ENCODE data around the gene EED.
"Not testable (repeated sequence)": the region's sequence is repeated elsewhere in the genome, so short reads cannot be mapped to it uniquely, and the experiment has no call there.

EED gene

DNA sequence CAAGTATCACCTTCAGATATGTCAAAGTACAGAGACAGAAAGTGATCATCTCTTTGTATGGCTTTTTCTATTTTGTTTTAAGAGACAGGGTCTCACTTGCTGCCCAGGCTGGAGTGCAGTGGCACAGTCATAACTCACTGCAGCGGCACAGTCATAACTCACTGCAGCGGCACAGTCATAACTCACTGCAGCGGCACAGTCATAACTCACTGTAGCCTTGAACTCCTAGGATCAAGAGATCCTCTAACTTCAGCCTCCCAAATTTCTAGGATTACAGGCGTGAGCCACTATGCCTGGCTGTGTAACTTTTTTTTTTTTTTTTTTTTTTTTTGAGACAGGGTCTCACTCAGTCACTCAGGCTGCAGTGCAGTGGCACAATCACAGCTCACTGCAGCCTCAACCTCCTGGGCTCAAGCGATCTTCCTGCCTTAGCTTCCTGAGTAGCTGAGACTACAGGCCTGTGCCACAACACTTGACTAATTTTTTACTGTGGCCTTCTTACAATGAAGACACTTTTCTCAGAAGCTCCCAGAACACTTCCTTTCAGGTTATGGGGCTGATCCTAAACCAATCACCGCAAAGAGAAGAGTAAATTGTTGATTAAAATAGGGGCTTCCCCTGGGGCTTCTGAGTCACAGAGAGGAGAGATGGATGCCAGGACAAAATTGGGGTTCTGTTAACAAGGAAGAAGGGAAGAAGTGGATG lies 48.5 kb downstream of the EED start:
- DNase-seq, result no peak

GRCh38 chr11:86294026-86294425 lies 49.5 kb downstream of the EED start:
- DNase-seq, result no peak

GRCh38 chr11:86301742-86302091 lies 57.2 kb downstream of the EED start:
- no peak for DNase-seq

DNA sequence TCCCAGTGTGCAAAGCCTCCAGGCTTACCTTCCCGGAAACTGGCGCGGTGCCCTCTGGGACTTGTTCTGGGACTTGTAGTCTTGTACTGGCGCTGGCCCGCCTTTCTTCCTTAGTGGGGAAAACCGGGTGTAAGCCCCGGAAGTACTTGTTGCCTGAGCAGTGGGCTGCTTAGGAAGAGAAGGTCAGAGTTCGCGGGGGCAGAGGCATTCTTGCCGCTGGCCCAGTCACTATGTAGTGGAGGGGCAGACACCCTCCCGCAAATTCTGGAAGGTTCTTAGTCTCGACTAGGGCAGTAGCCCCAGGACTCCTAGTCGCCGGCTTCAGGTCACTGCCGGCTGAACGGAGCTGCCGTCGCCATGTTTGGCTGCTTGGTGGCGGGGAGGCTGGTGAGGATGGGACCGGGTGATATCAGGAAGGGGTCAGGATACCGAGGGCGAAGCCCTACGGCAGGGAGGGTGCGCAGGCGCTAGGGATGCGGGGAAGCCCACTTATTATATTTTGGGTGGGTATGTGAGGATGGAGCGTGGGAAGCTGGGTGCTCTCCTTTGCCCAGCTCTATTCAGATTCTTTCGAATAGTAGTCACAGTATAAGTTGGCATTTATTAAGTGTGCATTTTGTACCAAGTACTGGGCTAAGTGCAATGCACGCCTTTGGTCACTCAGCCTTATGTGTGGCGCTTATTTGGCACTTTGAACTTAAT lies 57.7 kb downstream of the EED start, which contains the start of gene HIKESHI:
TSS of gene HIKESHI (plus strand) at position 149 of the 702 bp plus-strand sequence. CDS start at position 358, 209 bp downstream.
- peak; percentile 99 for DNase-seq

DNA sequence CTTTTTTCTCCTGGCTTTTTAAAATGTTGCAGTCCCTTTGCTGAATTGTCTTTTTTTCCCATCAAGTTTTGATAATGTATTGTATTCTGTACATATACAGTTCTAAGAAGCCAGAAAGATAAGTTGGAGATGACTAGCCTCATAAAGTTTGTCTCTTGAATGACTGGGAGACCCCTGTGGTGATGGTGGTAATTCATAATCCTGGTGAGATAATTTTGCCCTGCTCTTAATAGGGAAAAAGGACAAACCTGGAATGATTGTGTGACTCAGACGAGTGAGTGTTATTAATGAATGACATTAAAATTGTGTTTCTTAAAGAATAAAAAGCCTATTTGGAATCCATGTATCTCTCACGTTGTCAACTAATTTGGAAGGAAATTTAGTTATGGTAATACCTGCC lies 58.7 kb downstream of the EED start:
- DNase-seq, result no peak

GRCh38 chr11:86308710-86309109 lies 64.2 kb downstream of the EED start:
- not testable (repeated sequence) for DNase-seq

DNA sequence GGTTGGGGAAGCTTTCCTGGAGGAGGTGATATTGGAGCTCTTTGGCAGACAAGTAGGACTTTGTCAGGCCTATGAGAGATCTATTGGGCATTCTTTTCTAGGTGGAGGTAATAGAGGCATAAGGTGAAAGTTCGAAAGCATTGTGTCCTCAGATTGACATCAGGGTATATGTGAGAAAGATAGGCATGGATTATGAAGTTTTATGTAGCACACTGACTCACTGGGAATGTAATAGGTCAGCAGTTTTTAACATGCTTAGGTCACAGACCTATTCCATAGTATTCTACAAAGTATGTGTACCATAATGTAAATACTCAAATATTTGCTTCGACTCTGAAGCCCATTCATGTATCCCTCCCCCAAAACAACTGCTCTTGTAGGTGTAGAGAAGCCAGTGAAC lies 69.2 kb downstream of the EED start:
- no peak for DNase-seq

- DNase-seq, result no peak
These were observed 70.1 kb downstream of the EED start for GRCh38 chr11:86314636-86315035.

Data from DMS79 treated with DMSO at 0.1 percent for 48 hours (cell line).